OCI-LY3 (cell line): ENCODE data around the gene MPRIP.

ENCODE experiments used
- CTCF ChIP-seq: fragments of 200-600, 300-600 bp; sonication (generic); IDR thresholded peaks from 2 replicates; pipeline ENCODE4 v1.5.1; 2014; ENCODE audit warnings: antibody characterized with exemption, low read length, low read depth
- EZH2phosphoT487 ChIP-seq: fragments of 200-600 bp; shearing (Covaris generic); IDR thresholded peaks from 2 replicates; pipeline ENCODE4 v1.6.1; 2018; ENCODE audit warnings: antibody characterized with exemption, mixed run types, low read depth

- TF ChIP-seq CTCF: no peak
- TF ChIP-seq EZH2phosphoT487: no peak
These were observed 173.3 kb downstream of the MPRIP start for GRCh38 chr17:17215575-17215974.
